HG03457 (cell line): ENCODE measurements around the gene PPFIA2.

Source experiments
- ATAC-seq: cut with Tn5 transposase; IDR thresholded peaks from one replicate; pipeline ENCODE4 v1.9.1; 2021; ENCODE audit warnings: moderate number of reproducible peaks; ENCODE audit not compliant: unreplicated experiment

Gene PPFIA2

DNA sequence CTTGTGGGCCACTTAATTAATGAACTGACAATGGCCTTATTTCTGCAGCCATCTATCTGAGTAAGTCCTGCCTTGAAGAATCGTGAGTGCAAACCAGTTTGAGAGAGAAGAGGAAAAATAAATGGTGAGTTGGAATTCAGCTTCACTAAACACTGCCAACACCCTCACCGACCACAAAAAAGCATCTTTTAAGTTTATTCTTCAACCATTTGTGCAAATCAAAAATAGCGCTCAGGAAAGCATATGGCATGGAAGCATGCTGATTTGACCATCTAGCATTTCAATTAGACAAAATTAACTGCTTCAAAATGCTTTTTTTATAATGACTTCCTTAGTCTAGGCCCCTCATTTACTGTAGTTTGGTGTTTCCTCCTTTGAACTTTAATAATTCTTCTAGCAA, 294.0 kb downstream of the PPFIA2 start:
- no peak for ATAC-seq

GRCh38 chr12:81461163-81461562, 298.0 kb downstream of the PPFIA2 start:
- ATAC-seq, result no peak

DNA sequence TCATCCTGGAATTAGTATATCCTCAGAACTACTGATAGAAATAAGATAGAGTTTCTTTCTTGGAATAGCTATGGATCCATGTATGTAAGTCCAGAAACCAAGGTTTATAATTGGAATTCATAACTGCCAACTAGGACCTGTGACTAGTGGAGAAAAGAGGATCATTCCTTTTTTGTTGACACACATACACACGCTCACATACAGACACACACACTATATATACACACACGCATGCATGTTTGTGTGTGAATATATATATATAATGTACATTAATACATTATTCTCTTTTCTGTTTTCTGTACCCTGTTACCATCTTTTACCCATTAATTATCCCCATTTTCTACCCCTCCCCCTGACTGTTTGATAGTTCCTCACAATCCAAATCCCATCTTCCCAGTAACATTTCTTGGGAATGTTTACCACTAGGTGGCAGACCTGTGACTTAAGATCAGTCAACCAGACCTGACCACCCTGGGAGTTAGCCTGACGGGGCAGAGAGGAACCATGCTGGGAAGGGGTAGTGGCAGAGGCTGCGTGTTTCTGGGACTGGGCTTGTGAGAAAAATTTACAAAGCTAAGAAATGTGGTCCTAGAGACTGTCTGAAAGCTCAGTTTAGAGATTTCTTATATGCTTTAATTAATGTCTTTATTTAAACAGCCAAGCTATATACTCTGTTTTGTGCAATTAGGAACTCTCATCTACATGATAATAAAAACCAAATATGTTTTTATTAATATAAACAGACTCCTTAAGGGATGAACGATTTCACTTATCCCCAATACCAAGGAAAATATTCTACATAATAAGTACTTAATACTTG, 308.0 kb downstream of the PPFIA2 start:
- ATAC-seq, result no peak

GRCh38 chr12:81441629-81442028, 317.5 kb downstream of the PPFIA2 start:
- no peak for ATAC-seq

GRCh38 chr12:81440001-81440400, 319.1 kb downstream of the PPFIA2 start:
- no peak for ATAC-seq

GRCh38 chr12:81439344-81439743, 319.8 kb downstream of the PPFIA2 start:
- no peak for ATAC-seq

DNA sequence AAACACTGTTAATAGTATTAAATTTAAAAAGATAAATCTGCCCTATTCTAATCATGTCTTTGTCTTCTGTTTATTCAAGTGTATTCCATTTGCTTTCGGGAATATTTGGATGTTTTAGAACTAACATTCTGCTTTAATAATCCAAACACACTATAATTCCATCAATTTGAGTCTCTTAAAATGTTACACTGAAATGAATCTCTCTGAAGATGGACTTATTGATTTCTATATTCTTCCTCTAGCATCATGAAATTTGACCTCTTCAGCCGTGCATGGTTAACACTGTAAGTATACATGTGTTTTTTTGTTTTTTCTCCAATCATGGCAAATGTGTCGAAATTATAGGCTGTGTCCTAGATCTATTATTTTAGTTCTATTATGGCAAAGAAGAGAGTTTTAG, 342.1 kb downstream of the PPFIA2 start:
- no peak for ATAC-seq

DNA sequence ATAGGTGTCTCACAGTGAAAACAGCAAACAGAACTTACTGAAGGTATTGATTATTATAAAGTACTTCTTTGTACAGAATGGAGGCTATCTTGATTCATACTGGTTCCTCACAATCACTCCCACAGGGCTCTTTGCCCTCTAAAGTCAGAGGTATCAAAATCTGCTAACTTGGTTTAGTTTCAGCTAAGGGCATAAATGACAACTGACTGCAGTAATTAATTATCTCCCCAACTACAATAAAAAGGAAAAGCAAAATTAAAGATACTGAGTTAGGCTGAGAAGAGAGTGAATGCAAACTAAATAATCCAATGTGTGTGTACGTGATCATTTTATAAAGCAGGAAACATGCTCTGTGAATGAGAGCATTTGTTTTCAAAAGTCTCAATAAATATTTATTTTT, 342.6 kb downstream of the PPFIA2 start:
- ATAC-seq, result no peak

DNA sequence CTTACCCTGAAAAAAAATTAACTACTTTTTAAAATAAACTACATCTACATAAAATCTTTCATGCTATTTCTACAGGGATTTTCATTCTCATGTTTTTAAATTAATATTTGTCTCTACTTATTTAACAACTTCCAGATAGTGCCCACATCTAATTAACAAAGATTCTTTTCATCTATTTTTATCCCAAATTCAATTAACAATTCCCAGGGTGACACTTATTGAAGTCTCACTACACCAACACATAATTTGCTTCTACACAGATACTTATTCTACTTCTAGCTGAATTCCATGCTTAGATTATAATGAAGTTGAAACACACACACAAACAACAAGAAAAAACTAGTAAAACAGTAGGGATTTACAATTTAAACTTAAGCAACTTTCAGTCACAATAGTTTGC, 344.7 kb downstream of the PPFIA2 start:
- no peak for ATAC-seq

GRCh38 chr12:81412940-81413339, 346.2 kb downstream of the PPFIA2 start:
- no peak for ATAC-seq

DNA sequence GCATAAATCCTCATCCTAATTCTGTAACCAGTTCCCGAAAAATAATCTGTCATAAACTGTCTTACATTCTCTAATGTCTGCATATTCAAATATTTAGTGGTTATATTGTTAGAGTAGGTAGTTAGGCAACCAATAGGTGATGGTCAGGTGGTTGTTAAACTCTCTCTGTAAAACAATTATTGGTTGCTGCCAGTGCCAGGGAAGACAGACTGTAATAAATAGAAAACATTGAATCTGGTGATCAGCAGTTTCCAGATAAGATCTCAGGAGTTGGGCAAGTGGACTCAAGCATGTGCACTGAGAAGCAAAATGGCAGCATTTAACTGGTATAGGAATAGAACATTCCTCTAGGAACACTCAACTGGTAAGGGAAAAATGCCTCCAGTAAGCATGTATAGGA, 355.8 kb downstream of the PPFIA2 start:
- ATAC-seq, result no peak

DNA sequence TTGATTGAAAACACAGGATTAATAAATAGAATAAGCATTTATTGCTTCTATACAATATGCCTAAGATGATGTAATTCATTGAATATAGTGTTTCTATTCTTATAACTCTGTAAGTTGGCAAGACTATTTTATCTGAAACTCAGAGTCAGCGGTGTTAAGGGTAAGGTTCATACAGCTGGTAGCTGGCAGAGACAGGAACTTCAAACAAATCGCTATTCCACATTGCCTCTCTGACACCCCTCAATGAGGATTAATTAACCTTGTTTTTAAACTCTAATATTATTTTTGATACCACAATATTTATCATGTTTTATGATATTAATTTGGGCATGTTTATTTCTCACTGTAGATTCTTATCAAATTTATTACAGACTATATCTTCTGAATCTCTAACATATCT, 357.9 kb downstream of the PPFIA2 start:
- no peak for ATAC-seq

- ATAC-seq, result no peak
Measured at GRCh38 chr12:81400024-81400423, 359.1 kb downstream of the PPFIA2 start.

DNA sequence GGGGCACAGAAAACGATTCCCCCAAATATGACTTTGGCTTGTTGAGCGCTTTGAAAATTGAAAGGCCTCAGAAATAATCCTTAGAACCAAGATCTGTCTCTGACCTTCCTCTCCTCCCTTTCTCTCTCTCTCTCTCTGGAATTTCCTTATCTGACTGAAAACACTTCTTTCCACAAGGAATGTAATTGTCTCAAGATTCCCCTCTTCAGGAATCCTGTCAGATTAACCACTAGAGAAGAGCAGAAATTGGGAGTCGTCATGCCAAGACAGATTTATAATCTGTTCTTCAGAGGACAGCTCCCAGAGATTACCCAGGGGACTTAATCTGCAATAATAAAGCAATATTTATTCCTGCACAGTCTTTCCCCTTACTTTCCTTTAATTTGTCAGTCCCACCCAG, 363.7 kb downstream of the PPFIA2 start:
- no peak for ATAC-seq

GRCh38 chr12:81389550-81390099, 369.5 kb downstream of the PPFIA2 start:
- ATAC-seq, result no peak

DNA sequence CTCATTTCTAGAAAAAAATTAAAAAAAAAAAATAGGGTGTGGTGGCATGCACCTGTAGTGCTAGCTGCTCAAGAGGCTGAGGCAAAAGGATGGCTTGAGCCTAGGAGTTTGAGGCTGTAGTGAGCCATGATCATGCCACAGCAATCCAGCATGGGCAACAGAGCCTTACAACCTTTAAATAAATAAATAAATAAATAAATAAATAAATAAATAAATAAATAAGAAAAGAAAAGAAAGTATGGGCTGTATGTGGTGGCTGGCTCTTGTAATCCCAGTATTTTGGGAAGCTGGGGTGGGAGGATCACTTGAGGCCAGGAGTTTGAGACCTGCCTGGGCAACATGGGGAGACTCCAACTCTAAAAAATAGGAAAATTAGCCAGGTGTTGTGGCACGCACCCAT, 373.0 kb downstream of the PPFIA2 start:
- ATAC-seq, result no peak

- ATAC-seq, result no peak
Measured at GRCh38 chr12:81381951-81382350, 377.2 kb downstream of the PPFIA2 start.

GRCh38 chr12:81378601-81379285, 380.4 kb downstream of the PPFIA2 start:
- ATAC-seq, result no peak

GRCh38 chr12:81377771-81378170, 381.4 kb downstream of the PPFIA2 start:
- ATAC-seq, result no peak

DNA sequence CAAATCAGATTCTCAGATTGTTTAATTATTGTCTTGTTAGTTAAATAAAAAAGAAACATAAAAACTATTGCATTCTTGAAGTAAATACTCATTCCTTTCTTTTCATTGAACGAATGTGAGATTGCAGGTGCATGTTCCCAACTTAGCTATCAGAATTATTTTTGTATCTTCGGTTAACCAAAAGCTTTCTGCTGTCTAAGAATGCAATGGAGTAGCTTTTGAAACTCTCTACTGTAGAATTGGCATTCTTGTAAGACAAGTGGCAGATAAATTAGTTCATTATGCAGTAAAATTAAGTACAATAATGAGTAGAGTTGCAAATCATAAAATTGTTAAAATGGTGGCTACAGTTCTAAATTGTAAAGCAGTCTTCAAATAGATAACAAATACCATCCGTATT, 383.2 kb downstream of the PPFIA2 start:
- no peak for ATAC-seq

DNA sequence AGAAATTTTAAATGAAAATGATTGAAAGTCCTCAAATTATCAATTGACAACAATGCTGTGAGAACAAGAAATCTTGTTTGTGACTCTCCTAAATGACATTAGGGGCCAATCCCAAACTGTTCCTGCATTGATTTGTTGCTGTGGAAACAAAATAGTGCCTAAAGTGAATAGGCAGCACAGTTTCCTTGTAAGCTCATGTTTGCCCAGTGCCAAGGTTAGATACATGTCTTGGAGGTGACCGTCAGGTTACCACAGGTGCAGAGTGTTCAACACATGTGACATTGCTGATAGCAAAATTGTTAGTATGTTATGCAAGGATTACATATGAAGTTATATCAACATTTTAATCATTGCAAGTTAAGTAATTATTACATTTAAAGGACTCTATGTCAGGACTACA, 388.7 kb downstream of the PPFIA2 start:
- no peak for ATAC-seq

- no peak for ATAC-seq
Measured at GRCh38 chr12:81369175-81369574, 390.0 kb downstream of the PPFIA2 start.
